Memory B cell (primary cell): ENCODE results near the gene PRR11.
A peak's percentile ranks its signal among the peaks of the same experiment; 100 is the strongest.
"Not testable (repeated sequence)": the region's sequence is repeated elsewhere in the genome, so short reads cannot be mapped to it uniquely, and the experiment has no call there.

Experiments
- ATAC-seq: fragments of 150-1000 bp; cut with Tn5 transposase; 2 replicates; pipeline ENCODE4 v1.10.0; 2021; ENCODE audit warnings: low read depth, mild to moderate bottlenecking, moderate library complexity
- DNase-seq, 2 donors: peaks; one replicate each; pipeline ENCODE4 v3.0.0; 2022; ENCODE audit warnings: low spot score in 2 of 2
- H3K27ac Mint-ChIP-seq: one replicate; pipeline ENCODE4 v1.8.0; 2022; ENCODE audit warnings: mild to moderate bottlenecking, moderate library complexity, mixed read lengths
- H3K27me3 Mint-ChIP-seq: one replicate; pipeline ENCODE4 v1.8.0; 2022; ENCODE audit warnings: mixed read lengths
- H3K36me3 Mint-ChIP-seq: one replicate; pipeline ENCODE4 v1.8.0; 2022; ENCODE audit warnings: mild to moderate bottlenecking, mixed read lengths
- H3K4me1 Mint-ChIP-seq: one replicate; pipeline ENCODE4 v1.8.0; 2022; ENCODE audit warnings: mixed read lengths
- H3K4me3 Mint-ChIP-seq: one replicate; pipeline ENCODE4 v1.8.0; 2022; ENCODE audit warnings: mild to moderate bottlenecking, moderate library complexity, mixed read lengths
- H3K9me3 Mint-ChIP-seq: one replicate; pipeline ENCODE4 v1.8.0; 2022; ENCODE audit warnings: mixed read lengths

PRR11 gene

DNA sequence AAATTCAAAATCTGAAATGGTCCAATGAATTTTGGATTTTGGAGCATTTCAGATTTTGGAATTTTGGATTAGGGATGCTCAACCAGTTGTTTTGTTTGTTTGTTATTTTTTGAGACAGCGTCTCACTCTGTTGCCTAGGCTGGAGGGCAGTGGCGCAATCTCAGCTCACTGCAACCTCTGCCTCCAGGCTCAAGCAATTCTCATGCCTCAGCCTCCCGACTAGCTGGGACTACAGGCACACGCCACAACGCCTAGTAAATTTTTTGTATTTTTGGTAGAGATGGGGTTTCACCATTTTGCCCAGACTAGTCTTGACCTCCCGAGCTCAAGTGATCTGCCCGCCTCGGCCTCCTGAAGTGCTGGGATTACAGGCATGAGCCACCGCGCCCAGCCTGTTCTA, 17.2 kb upstream of the PRR11 start:
- not testable (repeated sequence) for DNase-seq, H3K4me3 Mint-ChIP-seq, ATAC-seq, H3K9me3 Mint-ChIP-seq, H3K27me3 Mint-ChIP-seq, H3K27ac Mint-ChIP-seq, H3K36me3 Mint-ChIP-seq, H3K4me1 Mint-ChIP-seq

DNA sequence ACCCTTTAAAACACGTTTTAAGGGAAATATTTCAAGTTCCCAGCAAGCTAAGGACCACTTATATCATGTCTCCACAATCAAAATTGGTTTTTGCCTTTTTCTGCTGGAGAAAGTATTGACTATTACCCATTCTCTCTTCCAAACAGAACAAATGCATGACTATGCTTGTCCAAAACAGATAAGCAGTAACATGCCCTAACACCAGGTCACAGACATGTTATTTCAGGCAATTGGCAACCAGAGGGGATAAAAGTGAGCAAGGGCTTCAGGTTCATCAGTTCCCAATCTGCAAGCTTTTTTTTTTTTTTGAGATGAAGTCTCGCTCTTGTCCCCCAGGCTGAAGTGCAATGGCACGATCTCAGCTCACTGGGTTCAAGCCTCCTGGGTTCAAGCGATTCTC, 15.6 kb upstream of the PRR11 start:
- no peak for ATAC-seq
- no peaks in the 10 kb centered on the region for H3K4me1 Mint-ChIP-seq
- no peaks in the 10 kb centered on the region for H3K9me3 Mint-ChIP-seq
- H3K27ac Mint-ChIP-seq: no peak overlapping the region
- peaks cover 7% of the 10 kb centered on the region for H3K36me3 Mint-ChIP-seq
- H3K4me3 Mint-ChIP-seq: no peak overlapping the region
- no peak for DNase-seq
- H3K27me3 Mint-ChIP-seq: no peaks in the 10 kb centered on the region

- Mint-ChIP-seq H3K27ac (no peak overlapping the region), H3K9me3 (no peaks in the 10 kb centered on the region), H3K27me3 (no peaks in the 10 kb centered on the region), H3K4me3 (no peak overlapping the region), H3K36me3 (peaks cover 7% of the 10 kb centered on the region), H3K4me1 (no peaks in the 10 kb centered on the region)
- no peak for ATAC-seq
- DNase-seq: no peak
Observed at GRCh38 chr17:59141860-59142259, 13.7 kb upstream of the PRR11 start.

- ATAC-seq: no peak
- no peaks in the 10 kb centered on the region for H3K9me3 Mint-ChIP-seq
- no peak for DNase-seq
- no peaks in the 10 kb centered on the region for H3K27me3 Mint-ChIP-seq
- H3K27ac Mint-ChIP-seq: no peak overlapping the region
- H3K4me3 Mint-ChIP-seq: no peak overlapping the region
- peaks cover 9% of the 10 kb centered on the region for H3K36me3 Mint-ChIP-seq
- H3K4me1 Mint-ChIP-seq: peaks cover 2% of the 10 kb centered on the region
Observed at GRCh38 chr17:59145571-59146096, 9.9 kb upstream of the PRR11 start.

GRCh38 chr17:59149051-59149450, 6.5 kb upstream of the PRR11 start:
- Mint-ChIP-seq H3K4me3 (no peak overlapping the region), H3K9me3 (no peaks in the 10 kb centered on the region), H3K27ac (no peak overlapping the region), H3K27me3 (no peaks in the 10 kb centered on the region), H3K4me1 (peaks cover 11% of the 10 kb centered on the region), H3K36me3 (peaks cover 8% of the 10 kb centered on the region)
- no peak for DNase-seq
- ATAC-seq: no peak

GRCh38 chr17:59149841-59150511, 5.6 kb upstream of the PRR11 start:
- H3K27ac Mint-ChIP-seq: no peak overlapping the region
- no peak overlapping the region for H3K4me3 Mint-ChIP-seq
- DNase-seq (no peak), ATAC-seq (no peak)
- H3K27me3 Mint-ChIP-seq: no peaks in the 10 kb centered on the region
- H3K36me3 Mint-ChIP-seq: peaks cover 2% of the 10 kb centered on the region
- no peaks in the 10 kb centered on the region for H3K9me3 Mint-ChIP-seq
- H3K4me1 Mint-ChIP-seq: peaks cover 16% of the 10 kb centered on the region

DNA sequence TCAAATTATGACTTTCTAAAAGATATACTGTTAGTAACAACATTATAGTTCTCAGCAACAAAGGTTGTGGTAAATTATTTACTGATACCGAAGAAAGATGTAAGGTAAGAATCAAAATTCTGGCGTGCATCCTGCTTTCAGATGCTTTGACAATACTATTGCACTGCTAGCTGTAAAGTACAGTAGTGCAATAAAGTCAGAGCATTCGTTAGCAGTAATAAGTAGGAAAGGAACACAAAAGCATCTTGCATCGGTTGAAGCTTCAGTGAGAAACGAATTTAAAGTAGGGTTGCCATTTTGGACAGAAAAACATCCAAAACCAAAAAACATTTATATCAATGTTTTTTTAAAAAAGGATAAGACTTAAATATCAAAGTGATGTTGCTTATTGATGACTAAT, 4.5 kb upstream of the PRR11 start:
- no peaks in the 10 kb centered on the region for H3K27me3 Mint-ChIP-seq
- DNase-seq (no peak), ATAC-seq (no peak)
- H3K9me3 Mint-ChIP-seq: no peaks in the 10 kb centered on the region
- no peak overlapping the region for H3K27ac Mint-ChIP-seq
- peaks cover 16% of the 10 kb centered on the region for H3K4me1 Mint-ChIP-seq
- H3K36me3 Mint-ChIP-seq: peaks cover 2% of the 10 kb centered on the region
- H3K4me3 Mint-ChIP-seq: no peak overlapping the region

DNA sequence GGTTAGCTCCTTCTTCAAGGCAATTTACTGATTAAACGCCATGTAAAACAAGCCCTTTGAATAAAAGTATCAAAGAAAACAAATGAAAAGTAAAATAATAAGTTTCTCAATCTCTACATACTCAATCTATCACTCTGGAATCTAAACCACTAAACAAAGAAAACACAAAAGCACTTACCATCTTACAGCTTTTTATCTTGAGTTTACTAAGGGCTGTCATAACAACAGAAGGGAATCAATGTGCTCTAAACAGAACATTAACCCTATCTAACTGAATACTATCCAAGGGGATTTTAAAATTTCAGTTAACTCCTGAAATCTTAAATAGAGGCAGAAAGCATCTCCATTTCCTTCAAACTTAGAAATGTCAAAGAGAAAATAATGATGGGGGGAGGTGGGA, 4.0 kb upstream of the PRR11 start:
- H3K36me3 Mint-ChIP-seq: peaks cover 2% of the 10 kb centered on the region
- DNase-seq (no peak), ATAC-seq (no peak)
- no peaks in the 10 kb centered on the region for H3K27me3 Mint-ChIP-seq
- no peaks in the 10 kb centered on the region for H3K9me3 Mint-ChIP-seq
- no peak overlapping the region for H3K4me3 Mint-ChIP-seq
- H3K4me1 Mint-ChIP-seq: peaks cover 16% of the 10 kb centered on the region
- H3K27ac Mint-ChIP-seq: no peak overlapping the region

GRCh38 chr17:59152925-59153324, 2.6 kb upstream of the PRR11 start:
- peaks cover 16% of the 10 kb centered on the region for H3K4me1 Mint-ChIP-seq
- H3K4me3 Mint-ChIP-seq: no peak overlapping the region
- H3K27ac Mint-ChIP-seq: no peak overlapping the region

DNA sequence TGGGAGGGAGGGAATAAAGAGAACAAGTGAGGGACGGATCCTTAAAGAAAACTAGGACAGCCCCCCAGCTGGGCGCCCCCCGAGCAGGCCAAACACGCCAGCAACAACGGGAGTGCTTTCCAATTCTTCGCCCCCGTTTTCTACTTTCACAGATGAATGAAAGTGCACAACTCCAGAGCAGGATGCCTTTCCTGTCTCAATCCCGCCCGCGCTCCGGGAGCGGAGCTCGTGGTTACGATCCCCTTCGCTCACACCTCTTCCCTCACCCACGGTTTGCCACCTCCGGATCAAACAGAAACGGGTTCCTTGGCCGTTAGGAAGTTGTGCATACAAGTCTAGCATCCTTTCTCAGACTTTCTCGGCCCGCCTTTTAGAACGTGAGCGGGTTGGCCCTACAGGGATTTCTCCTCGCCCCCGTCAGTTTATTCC, 1.2 kb upstream of the PRR11 start:
- Mint-ChIP-seq H3K36me3 (peaks cover 2% of the 10 kb centered on the region), H3K27ac (no peak overlapping the region), H3K27me3 (no peaks in the 10 kb centered on the region), H3K9me3 (no peaks in the 10 kb centered on the region), H3K4me3 (no peak overlapping the region), H3K4me1 (peaks cover 16% of the 10 kb centered on the region)
- DNase-seq (peak in 1 of 2 donors; percentile 16), ATAC-seq (no peak)

More at GRCh38 chr17:59152925-59153324, 2.6 kb upstream of the PRR11 start:
- no peaks in the 10 kb centered on the region for H3K9me3 Mint-ChIP-seq
- ATAC-seq (no peak), DNase-seq (no peak)
- no peaks in the 10 kb centered on the region for H3K27me3 Mint-ChIP-seq
- H3K36me3 Mint-ChIP-seq: peaks cover 2% of the 10 kb centered on the region

DNA sequence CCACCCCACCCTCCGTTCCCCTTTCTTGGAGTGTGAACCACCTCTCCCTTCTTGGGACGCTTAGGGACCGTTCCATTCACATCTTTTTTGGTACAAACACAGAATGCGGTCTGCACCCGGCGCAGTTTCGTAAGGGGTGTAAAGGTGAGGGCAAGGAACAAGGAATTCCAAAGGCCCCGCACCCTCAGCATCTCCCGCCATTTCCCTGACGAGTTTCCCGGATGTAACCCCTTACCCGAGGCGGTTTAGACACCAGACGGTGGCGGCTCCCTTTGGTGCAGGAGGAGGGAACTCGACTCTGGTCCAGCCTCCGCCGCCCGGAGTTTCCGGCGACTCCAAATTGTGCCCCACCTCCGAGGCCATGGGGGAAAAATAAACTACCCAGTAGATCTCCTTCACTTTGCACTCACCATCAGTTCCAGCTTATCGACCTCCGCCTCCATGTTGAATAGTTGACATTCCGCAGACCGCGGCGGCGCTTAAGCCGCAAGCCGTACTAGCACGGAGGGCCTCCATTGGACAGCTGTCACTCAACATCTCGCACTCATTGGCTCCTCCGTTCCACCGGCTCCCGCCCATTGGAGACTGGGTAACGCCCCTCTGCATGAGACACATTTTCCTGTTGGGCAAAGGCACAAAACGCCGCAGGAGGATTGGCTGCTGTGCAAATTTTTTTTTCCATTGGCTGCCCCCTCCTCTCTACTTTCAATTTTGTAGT, 666 bp upstream of the PRR11 start, which contains the start of gene SKA2:
TSS of gene SKA2 (minus strand) at position 466 of the 718 bp plus-strand sequence. CDS start at position 443, 23 bp downstream.
- Mint-ChIP-seq H3K27me3 (no peaks in the 10 kb centered on the region), H3K9me3 (no peaks in the 10 kb centered on the region), H3K36me3 (no peaks in the 10 kb centered on the region), H3K27ac (no peak within 1 kb of the TSS), H3K4me3 (no peak within 1 kb of the TSS), H3K4me1 (peaks cover 15% of the 10 kb centered on the region)
- ATAC-seq: peak; percentile 82
- DNase-seq: peak; percentile 83 to 94

DNA sequence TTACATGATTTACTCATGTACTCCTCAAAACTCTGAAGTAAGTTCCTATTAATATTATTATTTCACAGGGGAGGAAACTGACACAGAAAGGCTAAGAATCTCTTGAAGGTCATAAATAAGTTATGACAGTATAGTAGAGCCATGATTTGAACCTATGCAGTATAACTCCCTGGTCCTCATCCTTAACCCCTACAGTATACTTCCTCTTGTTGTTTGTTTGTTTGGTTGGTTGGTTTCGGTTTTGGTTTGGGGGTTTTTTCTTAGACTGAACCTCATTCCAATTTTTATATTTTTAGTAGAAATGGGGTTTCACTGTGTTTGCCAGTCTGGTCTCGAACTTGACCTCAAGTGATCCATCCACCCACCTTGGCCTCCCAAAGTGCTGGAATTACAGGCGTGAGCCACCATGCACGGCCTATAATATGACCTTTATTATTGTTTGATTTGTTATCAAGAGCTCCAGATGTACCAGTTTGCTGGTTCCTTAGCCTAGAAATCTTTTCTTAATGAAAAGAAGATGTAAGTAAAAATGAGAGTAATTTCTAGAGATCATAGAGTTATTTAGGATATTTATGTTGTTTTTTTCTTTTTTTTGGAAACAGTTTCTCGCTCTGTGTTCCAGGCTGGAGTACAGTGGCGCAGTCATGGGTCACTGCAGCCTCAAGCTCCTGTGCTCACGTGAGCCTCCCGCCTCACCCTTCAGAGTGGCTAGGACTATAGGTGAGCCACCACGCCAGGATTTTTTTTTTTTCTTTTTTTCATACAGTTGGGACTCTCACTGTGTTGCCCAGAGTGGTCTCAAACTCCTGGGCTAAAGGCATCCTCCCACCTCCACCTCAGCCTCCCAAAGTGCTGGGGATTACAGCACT, 4.8 kb downstream of the PRR11 start:
- no peak overlapping the region for H3K4me3 Mint-ChIP-seq
- peaks cover 3% of the 10 kb centered on the region for H3K4me1 Mint-ChIP-seq
- H3K27ac Mint-ChIP-seq: peak overlapping the region; percentile 12
- no peaks in the 10 kb centered on the region for H3K27me3 Mint-ChIP-seq
- no peaks in the 10 kb centered on the region for H3K36me3 Mint-ChIP-seq
- DNase-seq (no peak), ATAC-seq (no peak)
- H3K9me3 Mint-ChIP-seq: no peaks in the 10 kb centered on the region

DNA sequence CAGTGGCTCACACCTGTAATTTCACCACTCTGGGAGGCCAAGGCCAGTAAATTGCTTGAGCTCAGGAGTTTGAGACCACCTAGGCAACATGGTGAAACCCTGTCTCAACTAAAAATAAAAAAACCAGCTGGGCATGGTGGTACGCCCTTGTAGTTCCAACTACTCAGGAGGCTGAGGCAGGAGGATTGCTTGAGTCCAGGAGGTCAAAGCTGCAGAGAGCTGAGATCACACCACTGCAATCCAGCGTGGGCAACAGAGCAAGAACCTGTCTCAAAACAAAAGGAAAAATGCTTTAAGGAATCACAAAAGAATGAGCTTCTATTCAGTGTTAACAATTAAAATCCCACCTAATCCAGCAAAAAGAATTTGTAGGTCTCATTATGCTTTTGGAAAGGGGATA, 5.9 kb downstream of the PRR11 start:
- no peak overlapping the region for H3K27ac Mint-ChIP-seq

GRCh38 chr17:59165933-59166342, 10.4 kb downstream of the PRR11 start:
- Mint-ChIP-seq H3K27me3 (no peaks in the 10 kb centered on the region), H3K27ac (peak overlapping the region; percentile 8), H3K9me3 (no peaks in the 10 kb centered on the region), H3K4me3 (peak overlapping the region; percentile 9), H3K36me3 (no peaks in the 10 kb centered on the region), H3K4me1 (peaks cover 11% of the 10 kb centered on the region)
- ATAC-seq: peak; percentile 90
- peak; percentile 32 to 35 for DNase-seq

More for the DNA sequence above, 5.9 kb downstream of the PRR11 start:
- no peak overlapping the region for H3K4me3 Mint-ChIP-seq
- DNase-seq: no peak
- H3K36me3 Mint-ChIP-seq: no peaks in the 10 kb centered on the region
- H3K9me3 Mint-ChIP-seq: no peaks in the 10 kb centered on the region
- no peak for ATAC-seq
- H3K4me1 Mint-ChIP-seq: peaks cover 8% of the 10 kb centered on the region
- no peaks in the 10 kb centered on the region for H3K27me3 Mint-ChIP-seq
